GM19395 (cell line): Measurements from ENCODE around the gene GAGE12C.
"Not testable (repeated sequence)": the region's sequence is repeated elsewhere in the genome, so short reads cannot be mapped to it uniquely, and the experiment has no call there.

Experiments
- ATAC-seq: cut with Tn5 transposase; IDR thresholded peaks from one replicate; pipeline ENCODE4 v1.9.1; 2021; ENCODE audit warnings: mild to moderate bottlenecking, moderate library complexity; ENCODE audit not compliant: unreplicated experiment

The GAGE12C gene

GRCh38 chrX:49531877-49532276 is at the start of gene GAGE12C:
Gene GAGE12C (plus strand): TSS chrX:49532177. CDS start chrX:49533332, 1,155 bp downstream.
- ATAC-seq: not testable (repeated sequence)

- not testable (repeated sequence) for ATAC-seq
These were observed 9.5 kb downstream of the GAGE12C start, which contains the start of gene GAGE12D for GRCh38 chrX:49541433-49541832. Gene GAGE12D (plus strand): TSS chrX:49541733. CDS start chrX:49542888, 1,155 bp downstream.

GRCh38 chrX:49550989-49551388 is 19.0 kb downstream of the GAGE12C start, which contains the start of gene GAGE12E:
Gene GAGE12E (plus strand): TSS chrX:49551289. CDS start chrX:49552444, 1,155 bp downstream.
- not testable (repeated sequence) for ATAC-seq

GRCh38 chrX:49560542-49560941 is 28.6 kb downstream of the GAGE12C start, which contains the start of gene GAGE12F:
Gene GAGE12F (plus strand): TSS chrX:49560842. CDS start chrX:49561997, 1,155 bp downstream.
- not testable (repeated sequence) for ATAC-seq

GRCh38 chrX:49568728-49569127 is 36.8 kb downstream of the GAGE12C start:
- not testable (repeated sequence) for ATAC-seq

- ATAC-seq: not testable (repeated sequence)
These were observed 37.2 kb downstream of the GAGE12C start for GRCh38 chrX:49569152-49569551.

GRCh38 chrX:49570100-49570499 is 38.1 kb downstream of the GAGE12C start, which contains the start of gene GAGE12G:
Gene GAGE12G (plus strand): TSS chrX:49570400. CDS start chrX:49571555, 1,155 bp downstream.
- ATAC-seq: not testable (repeated sequence)

GRCh38 chrX:49579649-49580048 is 47.7 kb downstream of the GAGE12C start, which contains the start of gene GAGE12H:
Gene GAGE12H (plus strand): TSS chrX:49579949. CDS start chrX:49581104, 1,155 bp downstream.
- ATAC-seq: not testable (repeated sequence)
